HG03520 (cell line): Measurements from ENCODE around the gene KCNMB1.
"Not testable (repeated sequence)": the region's sequence is repeated elsewhere in the genome, so short reads cannot be mapped to it uniquely, and the experiment has no call there.

Source experiments
- ATAC-seq: cut with Tn5 transposase; IDR thresholded peaks from one replicate; pipeline ENCODE4 v1.9.1; 2021; ENCODE audit warnings: mild to moderate bottlenecking, moderate library complexity; ENCODE audit not compliant: unreplicated experiment

KCNMB1 gene

GRCh38 chr5:170380361-170380951 lies 8.7 kb downstream of the KCNMB1 start:
- no peak for ATAC-seq

- ATAC-seq: no peak
These were observed 10.4 kb downstream of the KCNMB1 start for GRCh38 chr5:170378740-170379139.

DNA sequence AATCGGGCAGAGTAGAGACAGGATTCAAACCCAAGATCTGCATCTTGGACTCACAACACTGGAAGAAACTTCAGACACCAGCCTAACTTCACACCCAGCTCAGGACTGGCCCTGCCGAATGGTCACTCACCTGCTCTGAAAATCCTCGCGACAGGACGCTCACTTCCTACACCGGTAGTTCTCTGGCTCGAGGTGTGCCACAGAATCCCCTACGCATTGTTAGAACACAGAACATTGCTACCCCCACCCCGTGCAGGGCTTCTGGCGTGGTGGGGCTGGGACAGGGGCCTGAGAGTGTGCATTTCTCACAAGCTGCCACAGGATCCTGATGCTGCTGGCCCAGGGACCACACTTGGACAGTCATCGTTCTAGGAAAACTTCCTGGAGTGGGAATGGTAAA lies 12.1 kb downstream of the KCNMB1 start:
- ATAC-seq: no peak

DNA sequence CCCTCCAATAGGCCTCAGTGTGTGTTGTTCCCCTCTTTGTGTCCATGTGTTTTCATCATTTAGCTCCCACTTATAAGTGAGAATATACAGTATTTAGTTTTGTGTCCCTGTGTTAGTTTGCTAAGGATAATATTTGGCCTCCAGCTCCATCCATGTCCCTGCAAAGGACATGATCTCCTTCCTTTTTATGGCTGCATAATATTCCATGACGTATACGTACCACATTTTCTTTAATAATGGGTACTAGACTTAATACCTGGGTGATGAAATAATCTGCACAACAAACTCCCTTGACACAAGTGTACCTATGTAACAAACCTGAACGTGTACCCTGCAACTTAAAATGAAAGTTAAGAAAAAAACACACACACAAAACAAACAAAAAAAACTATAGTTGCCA lies 12.6 kb downstream of the KCNMB1 start:
- not testable (repeated sequence) for ATAC-seq

DNA sequence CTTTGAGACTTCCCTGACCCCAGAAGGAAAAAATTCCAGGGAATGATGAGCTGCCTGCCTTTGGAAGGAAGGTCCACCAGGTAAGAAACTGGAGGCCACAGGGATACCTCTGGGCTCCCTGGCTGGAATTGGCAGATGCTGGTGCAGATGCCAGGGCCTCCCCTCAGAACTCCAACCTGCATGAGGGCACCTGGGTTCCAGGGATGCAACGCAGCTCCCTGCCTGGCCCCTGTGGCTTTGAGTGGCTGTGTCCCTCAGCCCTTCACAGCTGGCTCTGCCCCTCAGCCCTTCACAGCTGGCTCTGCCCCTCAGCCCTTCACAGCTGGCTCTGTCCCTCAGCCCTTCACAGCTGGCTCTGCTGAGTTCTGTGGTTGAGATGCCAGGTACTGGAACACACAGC lies 13.9 kb downstream of the KCNMB1 start:
- ATAC-seq: no peak

GRCh38 chr5:170372971-170373370 lies 16.2 kb downstream of the KCNMB1 start:
- no peak for ATAC-seq

DNA sequence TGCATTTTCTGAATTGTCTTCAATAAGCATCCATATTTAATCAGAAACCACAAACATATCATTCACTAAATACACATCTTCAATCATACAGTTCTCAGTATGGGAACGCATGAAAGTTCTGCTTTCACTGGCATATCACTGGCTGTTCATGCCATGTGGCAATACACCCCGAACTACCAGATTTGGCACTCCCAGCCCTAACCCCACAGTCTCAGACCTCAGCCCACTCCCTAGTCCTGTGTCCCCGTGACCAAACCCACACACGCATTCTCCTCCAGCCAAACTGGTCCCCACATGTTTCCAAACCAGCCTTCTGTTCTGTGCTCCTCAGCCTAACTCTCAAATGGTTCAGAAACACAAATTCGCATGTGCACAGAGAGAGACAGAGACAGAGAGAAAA lies 20.6 kb downstream of the KCNMB1 start:
- ATAC-seq: no peak

DNA sequence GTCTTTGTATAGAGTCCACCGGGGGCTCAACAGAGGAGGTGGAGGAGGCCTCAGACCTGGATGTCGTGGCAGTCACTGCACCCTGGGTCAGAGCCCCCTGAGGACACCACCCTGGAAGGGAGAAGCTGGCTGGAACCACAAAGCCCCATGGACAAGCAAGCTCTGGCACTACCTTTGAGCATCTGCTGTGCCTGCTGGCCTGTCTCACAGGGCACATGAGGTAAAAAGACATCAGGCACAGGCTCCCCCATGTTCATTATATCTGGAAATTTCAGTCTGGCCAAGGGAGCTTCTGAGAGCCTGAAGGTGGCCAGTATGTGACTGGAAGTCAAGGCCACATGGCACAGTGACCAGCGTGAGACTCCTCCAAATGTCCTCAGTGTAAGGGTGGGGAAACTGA lies 22.9 kb downstream of the KCNMB1 start:
- ATAC-seq: no peak

DNA sequence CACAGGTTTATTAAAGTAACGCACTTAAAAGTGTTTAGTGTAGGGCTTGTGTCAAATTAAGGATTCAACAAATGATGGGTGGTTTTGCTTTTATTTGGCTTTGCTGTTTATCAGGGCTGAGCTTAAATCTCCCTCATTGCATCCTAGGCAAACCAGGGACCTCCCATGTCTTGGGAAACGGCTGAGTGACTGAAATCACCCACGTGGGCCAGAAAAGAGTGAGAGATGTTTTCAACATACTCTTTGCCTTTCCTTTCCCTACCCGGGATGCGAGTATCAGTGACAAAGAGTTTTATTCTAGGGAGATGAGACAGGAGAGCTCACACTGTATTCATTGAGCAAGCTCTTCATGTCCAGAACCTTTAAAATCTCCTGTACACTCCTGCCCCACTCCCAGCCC lies 23.3 kb downstream of the KCNMB1 start:
- ATAC-seq: no peak

DNA sequence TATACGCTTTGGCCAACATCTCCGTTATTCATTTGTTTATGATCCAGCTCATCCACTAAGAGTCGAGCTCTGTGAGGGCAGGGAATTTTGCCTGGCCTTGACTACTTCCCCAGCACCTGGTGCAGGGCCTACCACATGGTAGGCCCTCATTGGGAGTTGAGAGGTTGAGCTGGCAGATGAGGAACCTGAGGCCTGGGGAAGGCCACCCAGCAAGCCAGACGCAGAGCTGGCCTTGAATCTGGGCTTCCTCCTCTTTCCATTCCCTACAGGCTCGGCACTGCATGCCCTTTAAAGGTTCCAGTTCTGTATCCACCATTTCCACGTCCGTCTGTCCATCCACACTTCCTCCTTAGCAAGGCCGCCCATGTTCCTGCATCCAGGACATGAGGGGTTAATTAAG lies 24.2 kb downstream of the KCNMB1 start:
- ATAC-seq: no peak

GRCh38 chr5:170363671-170364070 lies 25.5 kb downstream of the KCNMB1 start:
- no peak for ATAC-seq

DNA sequence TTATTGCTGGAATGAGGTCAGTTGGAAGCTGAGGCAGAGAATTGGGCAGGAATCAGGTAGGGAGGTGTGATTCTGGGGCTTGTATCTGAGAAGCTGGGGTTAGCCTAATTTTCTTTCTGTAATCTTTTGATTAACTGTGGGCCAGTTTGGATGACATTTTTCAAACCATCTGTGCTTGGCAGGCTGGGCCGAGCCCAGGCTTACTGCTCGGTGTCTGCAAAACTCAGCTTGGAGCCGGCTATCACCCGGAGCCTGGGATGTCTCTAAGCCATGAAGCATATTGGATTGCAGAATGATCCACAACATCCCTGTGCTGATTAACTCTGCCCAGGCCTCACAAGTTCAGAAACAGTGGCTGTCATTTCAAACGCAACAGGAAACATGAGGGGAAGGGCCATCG lies 26.5 kb downstream of the KCNMB1 start:
- no peak for ATAC-seq

- no peak for ATAC-seq
These were observed 27.1 kb downstream of the KCNMB1 start for GRCh38 chr5:170362102-170362501.

DNA sequence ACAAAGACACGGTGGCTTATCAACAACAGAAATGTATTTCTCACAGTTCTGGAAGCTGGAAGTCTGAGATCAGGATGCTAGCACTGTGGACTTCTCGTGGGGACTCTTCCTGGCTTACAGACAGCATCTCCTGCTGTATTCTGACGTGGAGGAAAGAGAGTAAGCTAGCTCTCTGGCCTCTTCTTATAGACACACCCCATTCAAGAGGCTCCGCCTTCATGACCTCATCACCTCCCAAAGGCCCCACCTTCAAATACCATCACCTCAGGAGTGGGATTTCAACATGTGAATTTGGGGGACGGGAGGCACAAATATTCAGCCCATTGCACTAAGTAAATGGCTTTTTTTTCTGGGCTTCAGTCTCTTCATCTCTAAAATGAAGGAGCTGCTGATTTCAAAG lies 27.6 kb downstream of the KCNMB1 start:
- ATAC-seq: no peak

DNA sequence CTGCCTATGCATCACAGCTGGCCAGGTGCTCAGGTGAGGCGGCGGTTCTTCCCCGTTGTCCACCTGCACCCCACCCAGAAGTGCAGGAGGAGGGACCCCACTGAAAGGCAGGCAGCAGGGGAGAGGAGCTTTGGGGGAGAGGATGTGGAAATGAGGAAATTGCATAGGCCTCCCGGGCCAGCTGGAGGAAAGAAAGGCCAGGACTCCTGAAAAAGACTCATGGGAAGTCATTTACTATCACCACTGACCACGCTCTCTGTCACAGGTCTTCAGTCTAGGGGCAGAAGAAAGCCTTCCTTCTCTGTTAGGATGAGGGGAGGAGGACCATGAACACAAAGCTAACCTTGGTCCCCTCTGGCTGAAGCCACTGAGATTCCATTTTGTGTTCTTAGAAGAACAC lies 28.1 kb downstream of the KCNMB1 start:
- ATAC-seq: no peak

DNA sequence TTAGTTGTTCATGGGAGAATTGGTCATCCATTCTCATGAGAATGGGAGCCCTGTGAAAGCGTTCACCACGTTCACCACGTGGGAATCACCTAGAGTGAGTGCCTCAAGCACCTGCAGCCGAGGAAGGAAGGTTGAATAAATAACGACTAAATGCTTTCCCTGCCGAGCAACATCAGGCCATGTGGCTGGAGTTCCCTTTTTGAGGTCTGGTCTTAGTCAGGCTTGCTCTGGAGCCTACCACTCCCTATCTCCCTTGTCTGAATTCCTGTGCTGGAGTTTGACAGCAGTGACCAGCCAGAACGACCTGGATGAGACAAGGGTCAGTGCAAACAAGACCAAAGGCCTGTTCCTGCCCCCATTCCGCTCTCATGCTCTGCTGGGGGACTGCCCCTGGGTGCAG lies 28.5 kb downstream of the KCNMB1 start:
- ATAC-seq: no peak

DNA sequence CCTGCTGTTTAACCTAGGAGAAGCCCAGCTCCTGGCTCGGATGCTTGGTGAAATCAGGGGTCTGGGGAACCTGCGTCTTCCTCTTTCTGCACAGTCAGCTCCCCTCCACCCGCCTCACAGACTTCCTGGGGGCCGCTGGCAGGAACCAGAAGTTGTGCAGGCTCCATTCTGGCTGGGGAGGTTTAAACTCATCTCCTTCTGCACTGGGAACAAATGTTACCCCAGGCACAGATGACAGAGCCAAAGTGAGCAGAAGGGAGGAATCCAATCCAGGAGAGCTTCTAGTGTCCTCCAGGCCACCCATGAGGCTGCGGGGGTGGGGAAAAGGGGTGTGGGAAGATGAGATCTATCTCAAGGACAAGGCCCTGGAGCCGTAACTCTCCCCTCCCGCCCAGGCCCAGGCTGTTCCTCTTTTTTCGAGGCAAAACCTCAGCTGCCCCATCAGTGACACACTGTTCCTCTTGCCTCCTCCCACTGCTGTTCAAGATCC lies 31.2 kb downstream of the KCNMB1 start:
- no peak for ATAC-seq

GRCh38 chr5:170355601-170356098 lies 33.5 kb downstream of the KCNMB1 start:
- ATAC-seq: no peak

GRCh38 chr5:170353961-170354360 lies 35.2 kb downstream of the KCNMB1 start:
- no peak for ATAC-seq

- no peak for ATAC-seq
These were observed 36.0 kb downstream of the KCNMB1 start for GRCh38 chr5:170353011-170353761.

DNA sequence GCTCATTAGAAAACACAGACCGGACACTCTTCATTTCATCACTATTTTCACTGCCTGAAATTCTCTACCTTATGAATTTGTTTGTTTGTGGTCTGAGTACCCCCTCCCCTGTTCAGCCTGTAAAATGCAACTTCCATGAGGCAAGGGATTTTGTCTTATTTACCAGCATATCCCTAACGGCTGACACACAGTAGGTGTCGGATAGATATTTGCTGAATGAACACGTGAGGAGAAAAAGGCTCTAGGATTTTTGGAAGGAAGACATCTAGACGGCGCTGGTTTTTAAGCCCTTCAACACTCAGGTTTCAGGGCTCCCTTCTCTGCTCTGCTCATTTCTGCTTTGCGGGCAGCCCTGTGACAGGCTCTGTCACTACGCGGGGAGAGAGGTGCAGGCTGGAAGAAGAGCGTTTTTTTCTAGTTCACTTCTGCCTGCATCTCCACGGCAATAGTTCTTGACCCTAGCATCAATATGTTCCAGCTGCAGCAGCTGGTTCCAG lies 41.0 kb downstream of the KCNMB1 start:
- ATAC-seq: no peak

DNA sequence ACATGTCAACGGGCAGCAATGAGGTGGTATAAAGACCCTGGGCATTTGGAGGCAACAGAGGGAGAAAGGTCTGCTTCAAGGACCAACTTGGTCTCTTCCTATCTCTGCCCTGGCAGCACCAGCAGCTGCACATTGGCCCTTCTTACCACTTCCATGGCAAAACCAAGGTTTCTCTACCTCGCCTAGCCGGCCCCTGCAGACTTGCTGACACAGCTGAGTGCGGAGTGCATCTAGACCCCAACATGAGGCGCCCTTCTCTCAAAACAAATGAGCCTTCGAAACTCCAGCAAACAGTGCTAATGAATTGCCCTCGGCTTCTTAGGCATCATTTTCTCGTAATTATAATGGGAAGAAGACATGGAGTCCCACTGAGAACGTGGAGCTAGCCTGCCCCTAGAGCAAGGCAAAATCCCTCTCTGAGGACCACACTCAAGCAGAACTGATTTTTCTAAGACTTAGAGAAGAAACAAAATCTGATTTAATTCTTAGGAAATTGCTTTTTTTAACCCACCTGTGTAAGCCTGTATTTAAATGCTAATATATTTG lies 42.1 kb downstream of the KCNMB1 start:
- no peak for ATAC-seq
